ENCODE data around the gene EMID1. TPM values are rescaled to one million over a fixed set of nuclear protein-coding genes. Genes with fewer than 3 reads are reported as not detected.

The EMID1 gene
- polyA plus RNA-seq, 1 of the 3 experiments (the other 2 are of a cell fraction), result 1.1 TPM

GRCh38 chr22:29197096-29197495 lies 8.6 kb upstream of the EMID1 start:
- peaks cover 0 to 9% of the 10 kb centered on the region in 2 experiments; a peak in 1 of 4 replicates for H3K4me1 ChIP-seq (ENCODE audit: control insufficient read depth in 1 of 2, insufficient read depth in 2 of 2, low read depth in 1 of 2, low read length in 1 of 2)
- DNase-seq, result no peak
- no peaks in the 10 kb centered on the region for H3K9me3 ChIP-seq
- no peak overlapping the region for H3K4me3 ChIP-seq (ENCODE audit: low read depth in 2 of 2, low read length in 1 of 2)
- no peaks in the 10 kb centered on the region for H4K20me1 ChIP-seq (ENCODE audit: insufficient read depth)
- H2AFZ ChIP-seq (ENCODE audit: low read depth), result no peak overlapping the region
- no peaks in the 10 kb centered on the region for H3K27me3 ChIP-seq (ENCODE audit: insufficient read depth)
- no peak overlapping the region for H3K4me2 ChIP-seq
- no peaks in the 10 kb centered on the region for H3K79me2 ChIP-seq (ENCODE audit: insufficient read depth)
- peaks cover 4% of the 10 kb centered on the region for H3F3A ChIP-seq (replicated peaks; ENCODE audit: insufficient read depth)
- TF ChIP-seq TAF1 (IDR thresholded peaks at IDR 0.05; ENCODE audit: borderline replicate concordance, low read depth, low read length) (no peak), FOXJ3 (CRISPR knock-in tag; IDR thresholded peaks at IDR 0.05) (no peak), EP300 (IDR thresholded peaks at IDR 0.05; ENCODE audit: borderline replicate concordance in 1 of 2, low read depth in 1 of 2, low read length in 1 of 2) (no peak), JUND (IDR thresholded peaks at IDR 0.05) (no peak), MAX (IDR thresholded peaks at IDR 0.05; ENCODE audit: low read depth) (no peak), ZBTB33 (IDR thresholded peaks at IDR 0.05; ENCODE audit: borderline replicate concordance, low read depth) (no peak), GATA2 (CRISPR knock-in tag; IDR thresholded peaks at IDR 0.05) (no peak), REST (IDR thresholded peaks at IDR 0.05; ENCODE audit: low read depth, low read length) (no peak)
- no peaks in the 10 kb centered on the region for H3K36me3 ChIP-seq (replicated peaks in 1 of 2; ENCODE audit: control insufficient read depth in 1 of 2, insufficient read depth in 2 of 2, low read length in 1 of 2)
- WGBS (ENCODE audit: low lambda C conversion rate), result 78% methylated on average over 3 of the region's 3 CpGs
- POLR2A ChIA-PET, result no interaction called here
- no peak overlapping the region for H3K9ac ChIP-seq
- no peaks in the 10 kb centered on the region for H3K9me2 ChIP-seq
- CTCF ChIA-PET, result interaction anchor here (1.2 to 3.8 kb wide), 3 partner anchors 11 to 48 kb away, joined by 3 to 24 read pairs (median 5); no protein-coding TSS in a partner anchor
- no peak overlapping the region for H3K27ac ChIP-seq (ENCODE audit: low read depth in 2 of 2, low read length in 1 of 2)

GRCh38 chr22:29198240-29198639 lies 7.5 kb upstream of the EMID1 start:
- Histone ChIP-seq H3F3A (replicated peaks; ENCODE audit: insufficient read depth) (peaks cover 4% of the 10 kb centered on the region), H2AFZ (ENCODE audit: low read depth) (no peak overlapping the region), H3K9ac (no peak overlapping the region), H3K4me3 (ENCODE audit: low read depth in 2 of 2, low read length in 1 of 2) (no peak overlapping the region), H3K9me2 (no peaks in the 10 kb centered on the region), H3K9me3 (no peaks in the 10 kb centered on the region), H3K27ac (ENCODE audit: low read depth in 2 of 2, low read length in 1 of 2) (no peak overlapping the region), H3K4me2 (no peak overlapping the region), H3K4me1 (ENCODE audit: control insufficient read depth in 1 of 2, insufficient read depth in 2 of 2, low read depth in 1 of 2, low read length in 1 of 2) (peaks cover 0 to 9% of the 10 kb centered on the region in 2 experiments; a peak in 1 of 4 replicates), H3K79me2 (ENCODE audit: insufficient read depth) (no peaks in the 10 kb centered on the region), H3K36me3 (replicated peaks in 1 of 2; ENCODE audit: control insufficient read depth in 1 of 2, insufficient read depth in 2 of 2, low read length in 1 of 2) (no peaks in the 10 kb centered on the region), H3K27me3 (ENCODE audit: insufficient read depth) (no peaks in the 10 kb centered on the region), H4K20me1 (ENCODE audit: insufficient read depth) (no peaks in the 10 kb centered on the region)
- TF ChIP-seq PBX3 (IDR thresholded peaks at IDR 0.05) (no peak), RAD21 (IDR thresholded peaks at IDR 0.05; ENCODE audit: low read length) (no peak), SIN3A (IDR thresholded peaks at IDR 0.05; ENCODE audit: borderline replicate concordance, low read depth, low read length) (no peak), FOSL2 (IDR thresholded peaks at IDR 0.05; ENCODE audit: borderline replicate concordance, low read depth) (no peak), GABPA (IDR thresholded peaks at IDR 0.05; ENCODE audit: low read depth) (no peak), TEAD4 (IDR thresholded peaks at IDR 0.05; ENCODE audit: borderline replicate concordance, insufficient read depth) (no peak), USF2 (IDR thresholded peaks at IDR 0.05; ENCODE audit: borderline replicate concordance, low read depth, low read length) (no peak), EP300 (IDR thresholded peaks at IDR 0.05; ENCODE audit: borderline replicate concordance in 1 of 2, low read depth in 1 of 2, low read length in 1 of 2) (no peak)
- ChIA-PET POLR2A (interaction anchor here (0.5 kb wide), 1 partner anchor 24 kb away, joined by 3 read pairs; no protein-coding TSS in a partner anchor), CTCF (interaction anchor here (0.6 to 3.8 kb wide), 4 partner anchors 14 to 47 kb away, joined by 3 to 24 read pairs (median 4); no protein-coding TSS in a partner anchor)
- WGBS (ENCODE audit: low lambda C conversion rate), result 76% methylated on average over 5 of the region's 5 CpGs
- DNase-seq, result no peak
